SK-N-SH treated with all-trans-retinoic acid at 6 μM for 48 hours (cell line): ENCODE measurements around the gene MMP2.

Experiments used
- BACH2 ChIP-seq: fragments of 250-450 bp; sonication (Bioruptor Pico); IDR thresholded peaks from 2 replicates; pipeline ENCODE4 v1.9.0; 2021; ENCODE audit warnings: mild to moderate bottlenecking, borderline replicate concordance
- TF ChIP-seq, protein P1 (sequence below): fragments of 250-450 bp; sonication (Bioruptor Pico); IDR thresholded peaks from 2 replicates; pipeline ENCODE4 v1.5.0; 2020; ENCODE audit warnings: mild to moderate bottlenecking, moderate library complexity

DNA sequence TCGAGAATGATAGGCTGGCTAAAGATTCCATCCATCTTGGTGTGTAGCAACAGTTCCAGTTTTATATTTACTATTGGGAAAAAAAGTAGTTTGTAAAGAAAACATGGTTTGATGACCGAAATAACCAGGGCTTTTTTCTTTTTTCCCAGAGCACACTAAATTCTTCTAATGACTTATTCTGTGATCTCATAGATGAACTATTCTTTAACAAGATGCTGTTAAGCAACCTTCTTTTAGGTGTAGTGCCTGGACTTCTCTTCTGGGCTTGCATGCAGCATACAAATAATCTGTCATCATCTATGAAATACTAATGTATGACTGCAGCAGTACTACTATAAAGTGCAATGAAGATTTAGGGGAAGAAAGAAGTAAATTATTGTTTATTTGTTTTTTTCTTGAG lies 76.4 kb downstream of the MMP2 start:
- TF ChIP-seq, protein P1, sequence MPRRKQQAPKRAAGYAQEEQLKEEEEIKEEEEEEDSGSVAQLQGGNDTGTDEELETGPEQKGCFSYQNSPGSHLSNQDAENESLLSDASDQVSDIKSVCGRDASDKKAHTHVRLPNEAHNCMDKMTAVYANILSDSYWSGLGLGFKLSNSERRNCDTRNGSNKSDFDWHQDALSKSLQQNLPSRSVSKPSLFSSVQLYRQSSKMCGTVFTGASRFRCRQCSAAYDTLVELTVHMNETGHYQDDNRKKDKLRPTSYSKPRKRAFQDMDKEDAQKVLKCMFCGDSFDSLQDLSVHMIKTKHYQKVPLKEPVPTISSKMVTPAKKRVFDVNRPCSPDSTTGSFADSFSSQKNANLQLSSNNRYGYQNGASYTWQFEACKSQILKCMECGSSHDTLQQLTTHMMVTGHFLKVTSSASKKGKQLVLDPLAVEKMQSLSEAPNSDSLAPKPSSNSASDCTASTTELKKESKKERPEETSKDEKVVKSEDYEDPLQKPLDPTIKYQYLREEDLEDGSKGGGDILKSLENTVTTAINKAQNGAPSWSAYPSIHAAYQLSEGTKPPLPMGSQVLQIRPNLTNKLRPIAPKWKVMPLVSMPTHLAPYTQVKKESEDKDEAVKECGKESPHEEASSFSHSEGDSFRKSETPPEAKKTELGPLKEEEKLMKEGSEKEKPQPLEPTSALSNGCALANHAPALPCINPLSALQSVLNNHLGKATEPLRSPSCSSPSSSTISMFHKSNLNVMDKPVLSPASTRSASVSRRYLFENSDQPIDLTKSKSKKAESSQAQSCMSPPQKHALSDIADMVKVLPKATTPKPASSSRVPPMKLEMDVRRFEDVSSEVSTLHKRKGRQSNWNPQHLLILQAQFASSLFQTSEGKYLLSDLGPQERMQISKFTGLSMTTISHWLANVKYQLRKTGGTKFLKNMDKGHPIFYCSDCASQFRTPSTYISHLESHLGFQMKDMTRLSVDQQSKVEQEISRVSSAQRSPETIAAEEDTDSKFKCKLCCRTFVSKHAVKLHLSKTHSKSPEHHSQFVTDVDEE (CRISPR knock-in tag): no peak
- no peak for TF ChIP-seq BACH2
